ENCODE measurements around the gene VAMP3.

Gene VAMP3

DNA sequence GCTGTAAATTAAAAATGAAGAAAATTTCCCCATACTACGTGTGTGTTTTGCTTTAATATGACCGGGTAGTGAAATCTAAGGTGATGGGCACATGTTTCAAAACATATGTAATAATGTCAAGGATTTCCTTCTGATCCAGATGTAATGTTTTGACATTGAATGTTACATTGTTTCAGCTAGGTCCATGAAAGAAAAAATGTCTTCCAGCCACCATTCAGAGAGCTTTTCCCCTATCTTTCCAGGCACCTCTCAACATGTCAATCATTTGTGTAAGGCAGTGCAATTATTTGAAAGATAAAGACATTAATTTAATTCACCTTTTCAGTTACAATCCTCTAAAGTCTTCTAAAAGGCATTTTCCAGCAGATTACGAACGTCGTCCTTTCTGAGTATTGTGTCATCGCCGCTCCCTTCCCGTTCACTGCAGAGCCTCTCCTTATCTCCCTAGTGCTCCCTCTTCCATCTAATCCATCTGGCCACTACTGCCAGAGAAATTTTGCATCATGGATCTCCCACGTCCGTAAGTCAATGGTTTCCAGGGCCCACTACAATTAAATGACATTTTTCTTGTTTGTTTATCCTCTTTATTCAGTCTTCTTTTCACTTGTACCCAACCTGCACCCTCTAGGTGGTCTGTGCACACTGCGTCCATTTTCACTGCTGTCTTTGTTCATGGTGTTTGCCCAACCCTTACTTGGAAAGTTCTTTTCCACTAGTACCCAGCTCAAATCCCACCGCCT, 1.3 kb upstream of the VAMP3 start:
- DNase-seq, result no peak

DNA sequence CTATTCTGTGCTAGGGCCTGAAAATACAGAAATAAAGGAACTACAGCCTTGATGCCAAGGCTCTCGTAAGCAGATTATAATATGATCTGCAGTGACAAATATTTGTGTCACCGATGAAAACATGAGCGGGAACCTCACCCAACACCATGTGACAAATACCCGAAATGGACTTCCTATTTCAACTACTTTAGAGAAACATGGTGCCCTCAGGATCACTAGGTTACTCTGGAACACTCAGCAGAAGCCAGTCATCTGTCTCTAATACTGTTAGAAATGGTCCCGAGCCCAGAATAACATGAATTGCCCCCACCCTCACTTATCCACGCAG, 463 bp upstream of the VAMP3 start:
- DNase-seq, result peak; percentile 61

DNA sequence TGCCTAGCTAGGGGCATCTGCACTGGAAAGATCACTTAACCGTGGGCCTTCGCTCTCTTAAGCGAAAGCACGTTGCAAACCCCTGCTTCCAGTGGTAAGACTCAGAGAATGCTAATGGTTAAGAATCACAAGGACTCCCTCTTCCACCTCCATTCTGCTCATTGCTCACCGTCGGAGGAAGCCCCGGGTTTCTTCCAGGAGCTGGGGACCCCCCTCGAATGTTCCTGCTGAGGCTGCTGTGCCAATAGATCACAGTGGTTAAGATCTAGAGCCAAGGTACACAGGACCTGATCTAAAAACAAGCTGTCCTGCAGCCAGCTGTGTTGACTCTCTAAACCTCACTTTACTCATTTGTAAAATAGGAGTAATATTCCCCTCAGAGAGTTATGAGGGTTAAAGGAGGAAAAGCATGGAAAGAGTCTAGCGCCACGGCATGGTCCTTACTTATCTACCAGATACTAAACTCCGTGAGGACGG, 765 bp downstream of the VAMP3 start:
- DNase-seq, result peak; percentile 24

DNA sequence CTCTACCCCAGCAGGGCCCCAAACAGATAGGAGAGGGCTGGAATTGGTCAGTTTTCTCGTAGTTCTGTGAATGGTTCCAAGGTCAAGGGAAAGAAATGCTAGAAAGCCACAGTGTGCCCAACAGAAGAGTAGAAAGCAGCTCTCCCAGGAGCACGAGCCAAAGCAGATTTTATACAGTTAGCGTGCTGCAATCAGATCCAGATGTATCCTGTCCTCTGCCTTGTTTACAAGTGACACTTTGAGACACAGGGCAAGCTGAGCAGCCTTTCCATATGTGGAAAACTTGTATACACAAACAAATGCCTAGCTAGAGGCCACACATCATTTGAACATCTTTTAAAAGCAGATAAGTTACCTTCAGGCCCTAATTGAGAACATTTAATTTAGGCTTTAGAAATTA, 6.5 kb downstream of the VAMP3 start:
- DNase-seq, result no peak

DNA sequence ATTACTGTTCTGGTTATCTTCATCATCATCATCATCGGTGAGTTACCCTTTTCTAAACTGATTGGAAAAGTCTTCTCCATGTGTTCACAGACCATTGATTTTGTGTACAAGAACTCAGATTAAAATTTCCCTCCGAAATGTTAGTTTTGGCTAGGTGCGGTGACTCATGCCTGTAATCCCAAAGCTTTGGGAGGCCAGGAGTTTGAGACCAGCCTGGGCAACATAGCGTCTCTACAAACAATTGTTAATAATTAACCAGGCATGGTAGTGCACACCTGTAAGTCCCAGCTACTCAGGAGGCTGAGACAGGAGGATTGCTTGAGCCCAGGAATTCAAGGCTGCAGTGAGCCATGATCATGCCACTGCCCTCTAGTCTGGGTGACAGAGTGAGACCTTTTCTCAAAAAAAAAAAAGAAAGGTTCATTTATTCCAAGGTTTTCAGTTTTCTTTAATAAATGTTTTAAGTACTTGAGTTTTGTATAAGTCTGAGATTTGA, 7.1 kb downstream of the VAMP3 start:
- peak; percentile 47 for DNase-seq

DNA sequence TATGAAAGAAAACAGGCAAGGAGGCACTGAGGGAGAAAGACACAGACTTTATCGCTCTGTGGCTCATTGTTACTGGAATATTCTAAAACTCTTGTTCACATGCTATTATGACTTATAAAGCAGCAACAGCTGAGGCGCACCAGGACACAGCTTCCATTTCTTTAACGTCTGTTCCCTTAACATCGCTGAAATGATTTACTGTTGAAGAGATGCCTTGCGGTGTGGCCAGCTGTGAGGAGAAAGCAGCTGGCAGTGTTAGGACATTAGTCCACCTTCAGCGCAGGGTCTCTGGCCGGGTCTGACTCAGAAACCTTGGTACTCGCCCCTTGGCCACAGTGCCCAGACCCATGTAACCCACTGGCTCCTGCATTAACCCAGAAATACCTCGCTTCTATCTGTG, 9.9 kb downstream of the VAMP3 start:
- no peak for DNase-seq

DNA sequence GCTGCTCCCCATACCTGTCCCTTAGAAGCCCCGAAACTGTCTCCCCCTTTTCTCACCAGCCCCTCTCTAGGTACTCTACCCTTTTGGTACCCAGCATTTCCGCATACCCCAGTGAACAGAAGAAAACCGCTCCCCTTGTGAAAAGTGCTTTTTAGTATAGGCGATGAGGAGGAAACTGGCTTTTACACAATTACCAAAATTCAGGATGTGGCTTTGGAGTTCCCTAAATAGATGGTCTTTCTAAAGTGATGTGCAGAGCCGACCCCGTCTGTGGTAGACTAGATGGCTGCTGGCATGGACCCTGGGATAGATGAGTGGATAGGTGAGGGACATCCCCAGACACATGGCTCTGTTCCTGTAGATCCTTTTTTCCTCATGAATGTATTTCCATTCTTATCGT, 10.4 kb downstream of the VAMP3 start:
- no peak for DNase-seq

DNA sequence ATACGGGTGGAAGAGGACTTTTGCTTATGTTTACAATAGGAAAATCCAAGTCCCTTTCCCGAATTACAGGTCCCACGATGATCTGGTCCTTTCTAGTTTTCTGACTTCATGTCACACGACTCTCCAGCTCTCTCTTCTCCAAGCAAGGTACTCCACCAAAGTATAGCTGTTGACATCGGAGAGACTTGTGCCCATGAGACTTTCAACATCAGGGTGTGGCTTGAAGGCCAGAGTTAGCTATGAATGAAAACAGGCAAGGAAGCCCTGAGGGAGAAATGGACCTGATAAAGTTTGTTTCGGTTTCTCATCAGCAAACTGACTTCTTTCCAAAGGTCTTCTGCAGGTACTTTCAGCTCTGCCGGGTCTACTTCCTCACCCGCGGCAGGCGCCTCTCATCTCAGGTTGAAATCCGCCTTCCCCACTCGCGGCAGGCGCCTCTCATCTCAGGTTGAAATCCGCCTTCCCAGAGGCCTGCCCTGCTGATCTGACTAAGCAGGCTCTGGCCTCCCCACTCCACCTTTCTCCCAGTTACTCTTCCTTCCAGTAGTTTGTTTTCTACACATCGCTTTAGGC, 10.9 kb downstream of the VAMP3 start:
- DNase-seq, result peak; percentile 24

DNA sequence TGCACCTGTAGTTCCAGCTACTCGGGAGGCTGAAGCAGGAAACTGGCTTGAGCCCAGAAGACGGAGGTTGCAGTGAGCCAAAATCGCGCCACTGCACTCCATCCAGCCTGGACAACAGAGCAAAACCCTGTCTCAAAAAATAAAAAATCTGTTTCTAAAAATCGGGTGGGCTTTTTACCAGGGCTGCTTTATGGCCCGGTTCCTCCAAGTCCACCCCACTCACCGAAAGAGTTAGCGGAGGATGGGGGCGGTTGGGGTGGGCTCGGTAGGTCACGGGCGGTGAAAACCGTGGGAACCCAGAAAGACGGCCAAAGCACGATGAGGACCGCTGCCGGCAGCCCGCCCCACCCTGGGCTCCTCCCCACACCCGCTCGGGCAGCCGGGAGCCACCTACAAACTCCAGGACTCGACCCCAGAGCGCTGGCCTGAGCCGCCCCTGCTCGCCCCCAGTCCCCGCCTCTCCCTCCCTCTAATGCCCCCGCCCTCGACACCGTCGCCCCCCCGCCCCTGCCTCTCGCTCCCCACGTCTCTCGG, 12.1 kb downstream of the VAMP3 start:
- DNase-seq, result peak; percentile 80

DNA sequence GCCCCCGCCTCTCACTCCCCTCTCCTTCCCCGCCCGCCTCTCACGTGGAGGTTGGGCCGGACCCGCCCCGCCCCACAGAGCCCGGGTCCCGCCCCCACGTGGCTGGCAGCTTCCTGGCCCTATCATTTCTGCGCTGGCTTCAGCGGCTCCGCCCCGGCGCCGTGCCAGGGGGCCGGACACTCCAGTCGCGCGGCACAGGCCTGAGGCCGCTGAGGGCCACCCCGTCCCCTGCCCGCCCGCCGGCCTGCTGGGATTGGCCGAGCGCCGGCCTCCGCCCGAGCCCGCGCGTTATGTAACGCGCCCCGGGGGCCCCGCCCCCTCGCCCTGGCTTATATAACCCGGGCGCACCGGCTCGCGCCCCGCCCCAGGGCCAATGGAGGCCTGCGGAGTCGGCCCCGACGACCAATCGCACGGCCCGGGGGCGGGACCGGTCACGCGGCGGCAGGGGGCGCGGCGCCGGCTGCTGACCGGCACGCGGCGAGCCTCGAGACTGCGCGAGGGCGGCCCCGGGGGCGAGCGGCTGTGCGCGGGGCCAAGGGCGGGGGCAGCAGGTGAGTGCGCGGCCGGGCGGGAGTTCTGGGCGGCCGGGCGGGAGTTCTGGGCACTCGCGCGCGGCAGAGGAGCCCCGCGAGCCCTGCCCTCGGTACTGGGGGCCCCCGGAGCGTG, 12.9 kb downstream of the VAMP3 start, which contains the start of gene PER3:
Gene PER3 (plus strand): TSS at position 466 of the 666 bp plus-strand sequence. CDS start 587 bp downstream, outside the sequence.
- peak; percentile 99 for DNase-seq

DNA sequence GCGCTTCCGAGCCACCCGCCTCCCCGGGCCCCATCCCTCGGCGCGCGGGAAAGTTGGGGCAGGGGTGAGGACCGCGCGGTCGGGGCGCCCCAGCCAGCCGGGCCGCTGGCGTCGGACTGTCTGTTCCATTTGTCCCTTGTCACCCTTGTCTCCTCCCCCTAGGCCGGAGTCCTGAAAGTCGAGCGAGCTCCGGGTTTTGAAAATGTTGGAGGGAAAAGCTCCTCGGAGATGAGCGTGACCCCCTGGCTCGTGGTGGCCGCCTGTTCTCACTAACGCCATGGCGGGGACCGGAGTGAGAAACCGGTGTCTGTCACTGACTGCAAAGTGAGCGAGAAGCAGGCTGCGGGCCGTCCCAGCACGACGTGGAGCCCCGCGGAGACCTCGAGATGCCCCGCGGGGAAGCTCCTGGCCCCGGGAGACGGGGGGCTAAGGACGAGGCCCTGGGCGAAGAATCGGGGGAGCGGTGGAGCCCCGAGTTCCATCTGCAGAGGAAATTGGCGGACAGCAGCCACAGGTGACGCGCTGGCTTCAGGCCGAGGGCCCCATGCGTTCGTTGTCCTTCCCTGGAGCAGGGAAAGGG, 13.5 kb downstream of the VAMP3 start:
- DNase-seq, result peak; percentile 72

DNA sequence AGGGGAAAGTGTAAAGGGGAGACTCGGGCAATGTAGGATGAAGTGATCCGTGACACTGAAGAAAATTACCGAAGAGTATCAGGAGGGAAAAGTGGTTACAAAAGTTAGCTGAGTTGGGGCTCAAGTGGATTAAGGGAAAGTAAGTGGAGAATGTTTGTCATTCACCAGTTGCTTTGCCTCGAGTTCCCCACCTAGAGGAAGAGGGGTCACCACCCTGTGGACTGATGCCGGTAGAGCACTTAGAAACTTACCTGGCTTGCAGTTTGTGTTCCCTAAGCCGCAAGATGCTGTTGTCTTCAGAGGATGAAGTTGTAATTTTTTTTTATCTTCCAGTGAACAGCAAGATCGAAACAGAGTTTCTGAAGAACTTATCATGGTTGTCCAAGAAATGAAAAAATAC, 14.0 kb downstream of the VAMP3 start:
- no peak for DNase-seq

DNA sequence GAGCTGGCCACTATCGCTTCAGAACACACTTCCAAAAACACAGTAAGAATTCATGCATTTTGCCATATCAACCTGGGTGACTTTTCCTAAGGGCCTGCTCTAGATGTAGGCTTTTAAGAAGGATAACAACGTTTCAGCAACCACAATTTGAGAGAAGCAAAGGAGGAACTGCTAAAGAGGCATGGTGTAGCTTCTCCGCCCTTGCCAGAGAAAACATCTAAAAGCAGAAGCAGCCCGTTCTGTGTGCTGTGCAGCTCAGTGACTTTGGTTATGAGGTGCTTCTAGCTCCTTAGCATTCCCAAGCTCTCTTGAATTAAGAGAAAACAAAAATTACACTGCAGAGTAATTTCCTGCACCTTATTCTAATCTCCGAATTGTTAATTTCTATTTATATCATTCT, 15.7 kb downstream of the VAMP3 start:
- DNase-seq, result no peak

DNA sequence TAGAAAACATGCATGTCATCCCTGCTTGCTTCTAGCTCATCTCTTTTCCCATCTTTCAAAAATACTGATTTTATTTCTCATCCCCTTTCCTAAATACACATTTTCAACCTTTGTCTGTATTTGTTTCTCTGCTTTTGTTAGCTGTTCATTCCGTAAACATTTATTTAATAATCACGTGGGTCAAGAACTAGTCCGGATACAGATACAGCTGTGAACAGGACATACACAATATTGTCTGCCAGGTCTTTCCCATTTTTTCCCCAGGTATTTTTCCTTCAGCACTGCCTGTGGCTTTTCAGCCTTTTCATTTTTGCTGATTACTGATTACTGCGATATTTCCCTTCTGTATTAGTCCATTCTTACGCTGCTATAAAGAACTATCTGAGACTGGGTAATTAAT, 18.7 kb downstream of the VAMP3 start:
- no peak for DNase-seq

DNA sequence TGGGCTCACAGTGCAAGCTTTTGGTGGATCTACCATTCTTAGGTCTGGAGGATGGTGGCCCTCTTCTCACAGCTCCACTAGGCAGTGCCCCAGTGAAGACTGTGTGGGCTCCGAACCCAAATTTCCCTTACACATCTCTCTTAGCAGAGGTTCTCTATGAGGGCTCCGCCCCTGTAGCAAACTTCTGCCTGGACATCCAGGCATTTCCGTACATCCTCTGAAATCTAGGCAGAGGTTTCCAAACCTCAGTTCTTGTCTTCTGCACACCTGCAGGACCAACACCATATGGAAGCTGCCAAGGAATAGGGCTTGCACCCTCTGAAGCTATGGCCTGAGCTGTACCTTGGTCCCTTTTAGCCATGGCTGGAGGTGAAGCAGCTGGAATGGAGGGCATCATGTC, 19.9 kb downstream of the VAMP3 start:
- DNase-seq, result peak; percentile 16

DNA sequence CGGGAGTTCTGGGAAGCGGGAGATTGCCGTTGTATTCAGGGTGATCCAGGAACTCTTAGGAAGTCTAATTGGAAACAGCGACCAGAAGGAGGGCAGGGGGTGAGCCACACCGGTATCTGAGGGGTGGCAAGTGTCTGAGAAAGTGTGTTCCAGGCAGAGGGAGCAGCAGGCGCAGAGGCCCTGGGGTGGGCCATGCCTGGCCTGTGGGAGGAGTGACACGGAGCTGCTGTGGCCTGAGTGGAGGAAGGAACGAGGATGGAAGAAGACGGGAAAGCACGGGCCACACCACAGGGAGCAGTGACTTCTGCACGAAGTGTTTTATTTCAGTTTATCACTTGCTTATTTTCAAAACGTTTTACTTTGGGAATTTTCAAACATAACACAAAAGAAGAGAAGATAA, 24.3 kb downstream of the VAMP3 start:
- no peak for DNase-seq

DNA sequence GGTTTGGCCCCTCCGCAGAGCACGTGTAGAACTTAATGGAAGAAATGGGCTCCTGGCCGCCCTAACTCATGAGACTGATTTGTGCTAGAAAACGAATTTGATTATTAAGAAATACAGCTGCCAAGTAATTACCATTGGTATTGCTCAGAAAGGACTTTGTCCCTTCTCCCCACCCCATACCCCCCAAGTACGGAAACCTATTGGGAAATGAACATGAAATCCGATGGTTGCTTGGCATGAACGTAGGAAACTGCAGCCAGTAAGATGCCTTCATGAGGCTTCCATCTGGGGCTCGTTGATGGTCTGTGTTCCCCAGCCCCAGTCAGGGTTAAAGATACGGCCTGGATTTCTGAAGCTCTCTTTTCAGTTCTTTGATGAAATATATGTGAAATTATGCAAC, 34.4 kb downstream of the VAMP3 start:
- DNase-seq, result no peak

DNA sequence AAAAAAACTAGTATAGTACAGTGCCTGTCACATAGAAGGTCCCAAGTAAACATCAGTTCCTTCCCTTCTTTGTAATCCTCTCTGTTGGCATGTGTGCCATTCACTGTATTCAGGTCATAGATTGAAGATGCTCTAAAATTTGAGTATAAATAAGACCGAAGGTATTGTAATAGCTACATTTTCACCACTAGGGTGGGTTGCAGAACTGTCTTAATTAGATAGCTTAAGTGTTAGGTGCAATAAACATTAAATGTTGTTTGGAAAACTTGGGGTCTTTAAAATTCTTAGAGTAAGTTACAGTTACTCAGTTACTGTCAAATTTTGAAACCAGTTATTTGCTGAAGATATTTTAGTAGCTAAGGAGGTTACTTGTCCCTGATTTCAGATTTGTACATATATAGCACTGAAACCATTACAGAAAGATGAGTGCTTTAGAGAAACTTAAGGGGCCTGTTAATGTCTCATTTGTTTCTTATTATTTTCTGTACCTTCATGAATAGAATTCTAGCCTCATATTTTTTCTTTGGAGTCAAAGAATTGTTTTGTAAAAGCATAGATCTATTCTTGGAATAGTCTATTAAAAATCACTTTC, 37.3 kb downstream of the VAMP3 start:
- peak; percentile 67 for DNase-seq

DNA sequence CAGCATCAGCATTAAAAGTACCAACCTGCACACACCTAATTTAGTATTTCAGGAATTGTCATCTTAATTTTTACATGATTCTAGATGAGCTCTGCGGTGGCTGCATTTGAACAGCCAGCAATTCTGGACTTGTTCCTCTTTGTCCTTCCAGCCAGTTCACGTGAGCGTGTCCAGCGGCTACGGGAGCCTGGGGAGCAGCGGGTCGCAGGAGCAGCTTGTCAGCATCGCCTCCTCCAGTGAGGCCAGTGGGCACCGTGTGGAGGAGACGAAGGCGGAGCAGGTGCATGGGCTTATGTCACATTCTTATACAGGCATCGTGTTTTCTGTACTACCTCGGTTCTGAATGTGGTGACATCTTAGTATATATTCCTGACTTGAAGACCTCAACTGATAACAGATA, 38.6 kb downstream of the VAMP3 start:
- no peak for DNase-seq

DNA sequence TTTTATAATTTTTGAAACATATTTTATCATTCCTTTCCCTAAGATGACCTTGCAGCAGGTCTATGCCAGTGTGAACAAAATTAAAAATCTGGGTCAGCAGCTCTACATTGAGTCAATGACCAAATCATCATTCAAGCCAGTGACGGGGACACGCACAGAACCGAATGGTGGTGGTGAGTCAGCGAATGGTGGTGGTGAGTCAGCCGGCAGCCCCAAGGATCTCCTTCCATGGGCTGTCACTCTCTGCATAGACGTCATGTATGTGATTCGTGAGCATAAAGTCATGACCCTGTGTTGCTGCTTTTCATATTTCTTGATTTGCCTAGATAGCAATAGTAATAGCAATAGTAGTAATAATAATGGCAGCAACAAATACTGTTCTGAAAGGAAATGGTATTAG, 39.3 kb downstream of the VAMP3 start:
- no peak for DNase-seq

DNA sequence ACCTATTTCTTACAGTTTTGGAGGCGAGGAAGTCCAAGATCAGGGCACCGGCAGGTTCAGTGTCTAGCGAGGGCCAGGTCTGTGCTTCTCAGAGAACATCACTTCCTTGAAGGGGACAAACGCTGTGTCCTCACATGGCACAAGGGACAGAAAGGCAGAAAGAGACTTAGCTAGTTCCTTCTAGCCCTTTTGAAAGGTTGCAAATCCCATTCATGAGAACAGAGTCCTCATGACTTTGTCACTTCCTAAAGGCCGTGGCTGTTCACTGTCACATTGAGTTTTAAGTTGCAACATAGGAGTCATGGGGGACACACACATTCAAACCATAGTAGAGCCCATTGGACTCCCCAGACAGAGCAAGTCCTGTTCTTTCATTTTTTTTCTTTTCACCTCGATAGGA, 40.4 kb downstream of the VAMP3 start:
- DNase-seq, result no peak

DNA sequence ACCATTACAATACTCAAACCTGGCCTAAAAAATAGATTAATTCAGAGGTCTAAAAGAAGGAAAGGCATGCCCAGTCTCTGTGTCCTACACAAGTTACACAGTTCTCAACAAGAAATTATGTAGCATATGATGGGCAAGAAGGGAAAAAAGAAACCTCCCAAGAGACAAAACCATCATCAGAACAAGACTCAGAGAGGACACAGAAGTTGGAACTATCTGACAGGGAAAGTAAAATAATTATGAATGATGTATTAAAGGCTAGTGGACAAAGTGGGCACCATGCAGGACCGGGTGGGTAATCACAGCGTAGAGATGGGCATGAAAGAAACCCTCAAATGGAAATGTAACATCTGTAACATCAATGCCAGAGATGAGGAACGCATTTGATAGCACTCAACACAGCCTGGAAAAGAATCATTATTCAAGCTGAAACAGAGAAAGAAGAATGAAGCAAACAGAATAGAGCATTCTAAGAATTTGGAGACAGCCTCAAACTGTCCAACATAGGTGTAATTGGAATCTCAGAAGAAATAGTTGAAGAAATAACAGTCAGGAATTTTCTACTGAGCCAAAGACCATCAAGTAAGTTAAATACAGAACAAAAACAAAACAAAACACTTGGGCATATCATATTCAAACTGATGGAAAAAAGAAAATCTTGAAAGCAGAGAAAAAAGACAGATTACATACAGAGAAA, 42.7 kb downstream of the VAMP3 start:
- DNase-seq, result no peak
